Muscle layer of duodenum (tissue), 2 donors: ENCODE data around the gene IP6K3.

Source experiments
- H3K27ac ChIP-seq: one replicate; pipeline ENCODE4 v1.7.0; 2013; ENCODE audit warnings: mild to moderate bottlenecking, low read length
- H3K27me3 ChIP-seq: one replicate; pipeline ENCODE4 v1.7.0; 2013; ENCODE audit warnings: low read depth, mild to moderate bottlenecking, control low read depth, low read length
- H3K36me3 ChIP-seq, 2 donors: one replicate each; pipeline ENCODE4 v1.7.0; 2013; ENCODE audit warnings: low read length in 2 of 2, control low read depth in 1 of 2, mild to moderate bottlenecking in 1 of 2; ENCODE audit not compliant: insufficient read depth in 2 of 2, control insufficient read depth in 1 of 2
- H3K4me1 ChIP-seq, 2 donors: one replicate each; pipeline ENCODE4 v1.7.0; 2013; ENCODE audit warnings: low read length in 2 of 2, mild to moderate bottlenecking in 2 of 2, control low read depth in 1 of 2, moderate library complexity in 1 of 2; ENCODE audit not compliant: insufficient read depth in 2 of 2, control insufficient read depth in 1 of 2
- H3K4me3 ChIP-seq, 2 donors: one replicate each; pipeline ENCODE4 v1.7.0; 2013; ENCODE audit warnings: low read length in 2 of 2, low read depth in 1 of 2, mild to moderate bottlenecking in 1 of 2
- H3K9me3 ChIP-seq, 2 donors: one replicate each; pipeline ENCODE4 v1.7.0; 2013; ENCODE audit warnings: low read length in 2 of 2, control low read depth in 1 of 2, mild to moderate bottlenecking in 1 of 2; ENCODE audit not compliant: control insufficient read depth in 1 of 2
- donor health status: healthy.

Gene IP6K3

DNA sequence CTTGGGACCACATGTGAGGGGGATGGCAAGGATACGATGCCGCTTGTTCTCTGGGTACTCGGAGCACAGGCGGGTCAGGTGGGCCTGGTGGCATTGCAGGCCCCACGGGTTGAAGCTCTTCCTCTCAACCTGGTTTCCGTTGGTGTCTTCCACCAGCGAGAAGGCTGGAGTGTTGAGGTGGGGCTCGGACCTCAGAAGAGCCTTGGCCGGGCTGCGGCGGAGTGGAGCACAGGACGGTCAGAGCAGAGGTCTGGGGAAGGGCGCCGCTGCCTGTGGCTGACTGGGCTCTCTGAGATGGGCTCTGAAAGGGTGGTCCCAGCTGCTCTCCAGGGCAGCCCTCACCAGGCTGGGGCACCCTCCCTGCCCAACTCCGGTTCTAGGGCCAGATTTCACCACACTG is 20.0 kb downstream of the IP6K3 start:
- Histone ChIP-seq H3K9me3 (no peaks in the 10 kb centered on the region), H3K36me3 (no peaks in the 10 kb centered on the region), H3K27ac (no peak overlapping the region), H3K27me3 (no peaks in the 10 kb centered on the region), H3K4me3 (no peak overlapping the region), H3K4me1 (peaks cover 0 to 11% of the 10 kb centered on the region in 2 donors)

DNA sequence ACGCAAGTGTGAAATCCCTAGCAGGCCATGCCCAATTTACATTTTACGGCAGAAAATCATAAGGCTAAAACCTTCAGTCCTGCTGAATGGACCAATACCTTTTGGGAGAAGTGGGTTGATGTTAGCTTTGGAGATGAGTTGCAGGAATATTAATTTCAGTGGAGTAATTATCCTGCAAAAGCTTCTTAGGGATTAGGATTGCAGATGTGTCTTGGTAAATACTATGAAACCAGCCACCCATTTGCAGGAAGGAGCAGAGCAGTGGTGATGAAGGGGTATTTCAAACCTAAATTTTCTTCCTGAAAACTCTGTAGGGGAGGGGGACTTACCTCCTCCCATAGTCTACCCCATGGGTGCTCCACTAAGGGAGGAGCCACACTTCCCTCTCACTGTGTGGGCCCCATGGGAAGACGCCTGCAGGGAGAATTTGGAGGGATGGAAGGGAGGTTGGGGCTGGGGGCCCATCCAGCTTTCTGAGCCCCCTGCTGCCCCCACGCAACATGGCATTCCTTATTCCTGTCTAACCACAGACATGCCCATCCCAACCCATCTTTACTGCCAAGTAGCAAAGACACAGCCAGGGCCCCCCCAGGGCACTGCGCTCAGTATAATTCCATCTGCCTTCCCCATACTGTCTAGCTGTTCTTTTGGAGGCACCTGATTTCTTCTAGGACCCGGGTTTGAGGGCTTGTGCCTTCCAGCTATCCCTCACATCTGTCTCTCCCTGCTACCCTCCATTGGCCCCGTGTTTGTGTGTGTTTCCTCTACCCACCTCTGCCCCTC is 20.6 kb downstream of the IP6K3 start:
- H3K36me3 ChIP-seq: no peaks in the 10 kb centered on the region
- H3K27me3 ChIP-seq: no peaks in the 10 kb centered on the region
- no peaks in the 10 kb centered on the region for H3K9me3 ChIP-seq
- H3K4me1 ChIP-seq: peaks cover 0 to 11% of the 10 kb centered on the region in 2 donors
- no peak overlapping the region for H3K27ac ChIP-seq
- H3K4me3 ChIP-seq: no peak overlapping the region

DNA sequence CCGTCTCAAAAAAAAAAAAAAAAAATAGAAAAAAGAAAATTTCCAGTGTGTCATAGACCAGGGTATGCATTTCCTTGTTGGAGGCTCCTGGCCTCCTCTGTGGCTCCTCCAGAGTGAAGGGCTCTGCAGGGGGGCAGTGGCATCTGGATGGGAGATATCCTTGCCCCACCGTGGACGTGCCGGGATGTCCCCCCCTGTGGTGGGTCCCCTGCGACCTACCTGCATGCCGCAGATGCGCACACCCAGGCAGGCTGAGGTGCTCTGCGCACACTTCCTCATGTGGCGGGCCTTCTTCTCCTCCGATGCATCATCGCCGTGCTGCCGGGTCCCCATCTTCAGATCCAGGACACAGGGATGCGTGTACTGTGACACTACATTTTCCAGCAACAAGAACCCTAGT is 21.5 kb downstream of the IP6K3 start:
- no peaks in the 10 kb centered on the region for H3K9me3 ChIP-seq
- H3K27me3 ChIP-seq: no peaks in the 10 kb centered on the region
- H3K4me1 ChIP-seq: peaks cover 0 to 7% of the 10 kb centered on the region in 2 donors
- H3K27ac ChIP-seq: no peak overlapping the region
- no peaks in the 10 kb centered on the region for H3K36me3 ChIP-seq
- H3K4me3 ChIP-seq: no peak overlapping the region

DNA sequence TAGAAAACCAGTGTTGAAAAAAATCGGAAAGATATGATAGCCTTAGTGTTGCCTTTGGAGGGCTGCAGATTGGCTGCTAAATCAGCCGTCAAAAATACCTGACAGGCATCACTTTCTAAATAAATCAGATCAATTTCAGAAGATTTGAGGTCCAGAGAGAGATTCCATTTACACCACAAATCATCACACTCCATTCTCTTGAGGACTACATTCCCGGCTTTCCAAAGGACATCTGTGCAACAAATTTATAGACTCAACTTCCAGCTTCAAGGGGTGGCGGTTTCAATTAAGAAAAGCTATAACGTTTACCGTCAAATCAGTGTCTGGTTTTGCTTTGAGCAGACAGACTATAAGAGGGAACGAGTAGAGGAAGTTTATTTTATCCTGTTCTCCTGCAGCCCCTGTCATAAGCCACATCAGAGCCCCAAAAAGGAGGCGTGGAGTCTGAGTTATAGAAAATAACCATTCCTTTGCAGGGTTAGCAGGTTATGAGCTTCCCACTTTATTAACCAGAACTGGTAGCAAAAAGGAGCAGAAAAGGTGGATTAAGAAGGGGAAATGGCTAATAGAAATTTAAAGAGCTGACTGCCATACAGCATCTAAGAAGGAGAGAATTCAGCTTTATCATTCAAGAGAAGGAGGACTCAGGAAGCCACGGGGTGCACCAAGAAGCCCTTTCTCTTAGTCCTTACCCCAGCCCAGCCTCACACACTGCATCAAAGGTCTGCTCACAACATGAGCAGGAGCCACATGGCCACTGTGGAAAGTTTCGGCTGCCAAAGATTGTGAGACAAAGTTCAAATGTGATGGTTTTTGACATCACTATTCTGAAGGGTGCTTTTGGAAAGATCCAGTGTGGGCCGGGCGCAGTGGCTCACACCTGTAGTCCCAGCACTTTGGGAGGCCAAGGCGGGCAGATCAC is 22.3 kb downstream of the IP6K3 start:
- Histone ChIP-seq H3K27me3 (no peaks in the 10 kb centered on the region), H3K4me3 (no peak overlapping the region), H3K9me3 (no peaks in the 10 kb centered on the region), H3K36me3 (no peaks in the 10 kb centered on the region), H3K27ac (no peak overlapping the region), H3K4me1 (peaks cover 0 to 7% of the 10 kb centered on the region in 2 donors)

DNA sequence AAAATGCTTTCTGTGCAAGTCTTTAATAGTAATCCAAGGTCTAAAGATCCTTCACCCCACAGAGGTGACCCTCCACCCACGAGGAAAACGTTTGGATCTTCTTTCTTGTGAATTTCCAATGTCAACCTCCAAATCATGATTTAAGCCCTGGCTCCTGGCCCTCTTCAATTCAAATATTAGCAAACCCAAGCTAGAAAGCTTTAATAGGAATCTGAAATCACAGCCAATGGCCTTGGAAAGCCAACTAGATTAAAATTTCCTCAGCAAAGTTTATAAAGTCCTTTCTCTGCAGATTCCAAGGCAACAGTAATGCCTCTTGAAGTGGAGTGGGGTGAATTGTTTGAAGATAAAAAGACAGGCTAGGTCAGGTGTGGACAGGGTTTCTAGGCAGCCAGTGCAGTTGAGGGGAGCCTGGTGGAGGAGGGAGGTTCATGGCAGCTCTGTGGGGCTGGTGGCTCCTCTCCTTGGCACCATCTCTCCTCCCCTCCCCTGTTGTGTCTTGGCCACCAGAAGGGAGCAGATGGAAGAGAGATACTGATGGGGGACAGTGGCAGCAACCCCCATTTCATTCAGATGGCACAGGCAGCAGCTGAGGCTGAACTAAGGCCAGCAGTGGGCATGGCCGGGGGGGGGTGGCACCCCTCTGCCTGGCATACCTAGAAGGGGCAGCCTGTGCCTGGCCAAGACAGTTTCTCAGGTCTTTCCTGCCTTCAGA is 23.2 kb downstream of the IP6K3 start:
- H3K27me3 ChIP-seq: no peaks in the 10 kb centered on the region
- H3K4me1 ChIP-seq: peaks cover 0 to 10% of the 10 kb centered on the region in 2 donors
- no peak overlapping the region for H3K4me3 ChIP-seq
- H3K27ac ChIP-seq: peak overlapping the region; percentile 32
- H3K9me3 ChIP-seq: no peaks in the 10 kb centered on the region
- no peaks in the 10 kb centered on the region for H3K36me3 ChIP-seq

DNA sequence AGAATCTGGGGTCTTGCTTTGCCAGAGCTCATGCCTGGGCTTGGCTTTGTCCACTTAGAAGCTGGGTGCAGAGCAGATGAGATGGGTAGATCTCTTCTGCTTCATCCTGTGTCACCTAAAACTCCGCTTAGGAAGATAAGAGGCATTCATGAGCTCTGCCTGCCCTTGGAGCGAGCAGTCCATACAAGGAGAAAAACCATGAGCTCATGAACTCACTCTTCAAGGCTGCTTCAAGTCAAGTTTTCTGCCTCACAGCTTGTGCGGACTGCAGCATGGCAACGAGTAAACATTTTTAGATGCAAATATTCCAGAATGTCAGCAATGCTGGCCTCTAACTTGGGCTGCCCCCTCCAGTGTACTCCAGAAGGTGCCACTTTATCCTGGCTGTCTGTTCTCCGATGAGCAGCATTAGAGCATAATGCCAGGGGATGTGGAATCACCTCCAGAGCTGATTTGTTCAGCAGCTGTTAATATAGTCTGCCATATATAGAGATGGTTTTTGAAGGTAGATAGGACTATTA is 24.5 kb downstream of the IP6K3 start:
- Histone ChIP-seq H3K9me3 (no peaks in the 10 kb centered on the region), H3K27me3 (no peaks in the 10 kb centered on the region), H3K27ac (peak overlapping the region; percentile 32), H3K4me3 (no peak overlapping the region), H3K36me3 (no peaks in the 10 kb centered on the region), H3K4me1 (peaks cover 0 to 19% of the 10 kb centered on the region in 2 donors)

DNA sequence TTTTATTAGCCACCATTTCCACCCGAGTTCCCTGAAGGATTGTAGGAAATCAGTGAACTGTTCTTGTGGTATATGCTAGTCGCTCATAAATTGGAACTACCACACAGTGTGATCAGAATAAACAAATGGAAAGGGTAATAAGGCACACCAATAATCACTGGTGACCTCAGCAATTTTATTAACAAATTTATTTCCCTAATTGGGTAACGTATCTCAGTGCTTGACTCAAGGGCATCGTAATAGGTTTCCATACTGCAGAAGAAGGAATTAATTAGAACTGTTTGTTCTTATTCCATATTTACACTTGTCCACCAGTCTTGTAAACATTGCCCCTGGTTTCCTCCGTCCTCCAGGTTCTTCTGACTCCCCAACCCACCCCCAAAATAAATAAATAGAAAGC is 25.2 kb downstream of the IP6K3 start:
- no peak overlapping the region for H3K4me3 ChIP-seq
- peaks cover 0 to 20% of the 10 kb centered on the region in 2 donors for H3K4me1 ChIP-seq
- no peaks in the 10 kb centered on the region for H3K27me3 ChIP-seq
- no peaks in the 10 kb centered on the region for H3K9me3 ChIP-seq
- H3K36me3 ChIP-seq: no peaks in the 10 kb centered on the region
- H3K27ac ChIP-seq: peak overlapping the region; percentile 32

DNA sequence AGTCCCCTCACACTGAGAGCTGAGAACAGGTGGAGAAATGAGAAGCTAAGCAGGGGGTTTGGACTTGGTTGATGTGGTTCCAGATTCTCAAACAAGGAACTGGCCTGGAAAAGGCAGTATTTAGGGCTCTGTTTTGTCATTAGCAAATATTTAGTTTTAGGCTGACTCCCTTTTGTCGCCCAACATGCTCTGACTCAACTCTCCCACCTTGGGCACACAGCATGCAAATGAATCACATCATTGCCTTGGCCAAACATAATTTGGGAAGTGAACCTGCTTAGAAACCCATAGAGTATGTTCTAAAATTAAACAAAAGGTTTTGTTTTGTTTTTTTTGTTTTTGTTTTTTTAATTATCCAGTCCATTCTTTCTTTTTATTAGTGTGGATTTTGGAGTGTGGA is 25.7 kb downstream of the IP6K3 start:
- H3K27ac ChIP-seq: peak overlapping the region; percentile 32
- H3K4me1 ChIP-seq: peaks cover 0 to 20% of the 10 kb centered on the region in 2 donors
- H3K36me3 ChIP-seq: no peaks in the 10 kb centered on the region

DNA sequence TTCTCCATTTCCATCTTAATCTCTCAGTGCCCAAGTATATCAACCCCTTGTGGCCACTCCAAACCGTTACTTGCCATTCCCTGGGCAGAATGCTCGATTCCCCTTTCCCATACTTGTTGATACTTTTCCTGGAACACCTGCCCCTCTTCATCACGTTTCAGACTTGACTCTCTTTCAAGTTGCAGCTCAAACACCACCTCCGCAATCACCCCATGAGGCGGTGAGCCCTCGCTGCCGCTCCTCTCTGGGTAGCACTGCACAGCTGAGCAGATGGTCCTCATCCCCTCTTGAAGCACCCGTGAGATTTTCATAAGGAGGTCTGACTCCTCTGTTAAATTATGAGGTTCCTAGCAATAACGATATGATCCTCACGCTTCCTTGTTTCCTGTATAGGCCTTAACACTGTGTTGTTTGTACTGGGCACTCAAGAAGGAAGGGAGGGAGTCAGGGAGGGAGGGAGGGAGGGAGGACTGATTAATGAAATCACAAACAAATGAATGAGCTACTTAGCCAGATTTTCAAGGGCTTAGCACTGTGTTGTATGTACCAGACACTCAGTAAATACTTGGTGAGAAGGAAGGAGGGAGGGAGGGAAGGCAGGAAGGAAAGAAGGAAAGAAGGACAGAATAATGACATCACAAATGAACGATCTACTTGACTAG is 27.2 kb downstream of the IP6K3 start:
- Histone ChIP-seq H3K36me3 (no peaks in the 10 kb centered on the region), H3K9me3 (no peaks in the 10 kb centered on the region), H3K4me1 (peaks cover 0 to 20% of the 10 kb centered on the region in 2 donors), H3K27me3 (no peaks in the 10 kb centered on the region), H3K27ac (peak overlapping the region; percentile 64), H3K4me3 (no peak overlapping the region)

More for the DNA sequence above, 25.7 kb downstream of the IP6K3 start:
- Histone ChIP-seq H3K27me3 (no peaks in the 10 kb centered on the region), H3K4me3 (no peak overlapping the region), H3K9me3 (no peaks in the 10 kb centered on the region)

DNA sequence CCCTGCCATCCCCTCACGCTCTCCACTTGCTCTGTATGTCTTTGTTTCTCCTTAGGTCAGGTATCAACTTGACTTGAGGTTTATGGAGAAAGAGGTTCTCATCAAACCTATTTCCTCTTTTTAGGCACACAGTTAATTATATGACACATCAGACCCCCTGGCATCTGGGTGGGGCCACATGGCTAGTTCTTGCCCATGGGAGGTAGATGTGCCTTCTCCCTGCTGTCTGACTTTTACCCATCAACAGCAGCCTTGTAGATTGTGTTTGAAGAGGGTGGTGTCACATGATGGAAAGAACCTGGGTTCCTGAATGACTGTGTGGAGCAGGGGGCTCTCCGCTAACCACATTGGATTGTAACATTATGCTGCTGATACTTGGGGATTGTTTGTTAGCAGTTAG is 28.0 kb downstream of the IP6K3 start:
- peaks cover 0 to 19% of the 10 kb centered on the region in 2 donors for H3K4me1 ChIP-seq
- no peaks in the 10 kb centered on the region for H3K27me3 ChIP-seq
- no peaks in the 10 kb centered on the region for H3K9me3 ChIP-seq
- peak overlapping the region; percentile 64 for H3K27ac ChIP-seq
- no peak overlapping the region for H3K4me3 ChIP-seq
- no peaks in the 10 kb centered on the region for H3K36me3 ChIP-seq
